AG20443 (cell line): ENCODE measurements around the gene HNRNPL.

Experiments used
- DNase-seq: peaks from one replicate; pipeline ENCODE4 v3.0.0; 2012; ENCODE audit warnings: low spot score, mixed read lengths

HNRNPL gene

GRCh38 chr19:38845374-38846024, 4.3 kb downstream of the HNRNPL start:
- DNase-seq, result no peak

GRCh38 chr19:38844093-38844686, 5.6 kb downstream of the HNRNPL start:
- no peak for DNase-seq

GRCh38 chr19:38843175-38843758, 6.5 kb downstream of the HNRNPL start:
- DNase-seq, result no peak

- DNase-seq, result no peak
Measured at GRCh38 chr19:38842439-38843174, 7.2 kb downstream of the HNRNPL start.

GRCh38 chr19:38841787-38842438, 7.9 kb downstream of the HNRNPL start:
- DNase-seq, result no peak

GRCh38 chr19:38841180-38841766, 8.5 kb downstream of the HNRNPL start:
- DNase-seq, result no peak

- no peak for DNase-seq
Measured at GRCh38 chr19:38840583-38840968, 9.2 kb downstream of the HNRNPL start.

- no peak for DNase-seq
Measured at GRCh38 chr19:38839816-38840582, 9.8 kb downstream of the HNRNPL start.

- DNase-seq, result no peak
Measured at GRCh38 chr19:38838986-38839761, 10.6 kb downstream of the HNRNPL start.

- DNase-seq, result no peak
Measured at GRCh38 chr19:38838208-38838985, 11.4 kb downstream of the HNRNPL start.

- DNase-seq, result no peak
Measured at GRCh38 chr19:38837656-38838121, 12.1 kb downstream of the HNRNPL start.

- no peak for DNase-seq
Measured at GRCh38 chr19:38836983-38837626, 12.7 kb downstream of the HNRNPL start.

- no peak for DNase-seq
Measured at GRCh38 chr19:38836159-38836982, 13.4 kb downstream of the HNRNPL start.

GRCh38 chr19:38834590-38834989, 15.2 kb downstream of the HNRNPL start:
- DNase-seq, result no peak

GRCh38 chr19:38834104-38834490, 15.7 kb downstream of the HNRNPL start:
- DNase-seq, result no peak

- no peak for DNase-seq
Measured at GRCh38 chr19:38833092-38833425, 16.7 kb downstream of the HNRNPL start.

GRCh38 chr19:38831142-38831605, 18.6 kb downstream of the HNRNPL start:
- DNase-seq, result peak; percentile 89
